Activated CD4-positive, alpha-beta T cell treated with anti-CD3 and anti-CD28 coated beads, Interleukin-2, amount 10 ng/mL, durations not matched to agents 7 days and 5 days (primary cell): Measurements from ENCODE around the gene KCNJ18. TPM values are rescaled to one million over a fixed set of nuclear protein-coding genes. Genes with fewer than 3 reads are reported as not detected.
"Not testable (repeated sequence)": the region's sequence is repeated elsewhere in the genome, so short reads cannot be mapped to it uniquely, and the experiment has no call there.

Experiments
- CTCF ChIA-PET: fragments of 350-600 bp; sonication (Branson Sonifier 250); formaldehyde crosslinking; loops from one replicate; lab custom pipeline; 2021; ENCODE audit warnings: antibody characterized with exemption; lab: Charles Lee
- POLR2A ChIA-PET: fragments of 350-600 bp; sonication (Branson Sonifier 250); formaldehyde crosslinking; loops from one replicate; lab custom pipeline; 2021; ENCODE audit warnings: antibody characterized with exemption; lab: Charles Lee
- DNase-seq: peaks from one replicate; pipeline ENCODE4 v3.0.0-alpha.2; 2020
- H3K27ac Mint-ChIP-seq: one replicate; pipeline ENCODE4 v1.8.0; 2021; ENCODE audit warnings: mild to moderate bottlenecking, moderate library complexity, mixed read lengths
- H3K27me3 Mint-ChIP-seq: one replicate; pipeline ENCODE4 v1.8.0; 2021; ENCODE audit warnings: mixed read lengths
- H3K36me3 Mint-ChIP-seq: one replicate; pipeline ENCODE4 v1.8.0; 2021; ENCODE audit warnings: low read depth, mixed read lengths
- H3K4me1 Mint-ChIP-seq: one replicate; pipeline ENCODE4 v1.8.0; 2021; ENCODE audit warnings: mixed read lengths
- H3K4me3 Mint-ChIP-seq: one replicate; pipeline ENCODE4 v1.8.0; 2021; ENCODE audit warnings: mild to moderate bottlenecking, moderate library complexity, mixed read lengths
- H3K9me3 Mint-ChIP-seq: one replicate; pipeline ENCODE4 v1.8.0; 2021; ENCODE audit warnings: mixed read lengths
- total RNA-seq, 2 experiments: library from RNA; stranded (reverse); gene quantifications; one replicate each; pipeline ENCODE4 v1.2.3, GENCODE V29; 2021

The KCNJ18 gene
- total RNA-seq, 2 experiments from 2014 or later = not detected

GRCh38 chr17:21696842-21697507, 4.7 kb downstream of the KCNJ18 start:
- H3K36me3 Mint-ChIP-seq, H3K4me3 Mint-ChIP-seq, H3K27me3 Mint-ChIP-seq, H3K4me1 Mint-ChIP-seq, H3K9me3 Mint-ChIP-seq, DNase-seq, CTCF ChIA-PET, H3K27ac Mint-ChIP-seq, POLR2A ChIA-PET: not testable (repeated sequence)

GRCh38 chr17:21697508-21697860, 5.2 kb downstream of the KCNJ18 start:
- CTCF ChIA-PET, H3K4me3 Mint-ChIP-seq, H3K4me1 Mint-ChIP-seq, POLR2A ChIA-PET, H3K27me3 Mint-ChIP-seq, H3K36me3 Mint-ChIP-seq, DNase-seq, H3K9me3 Mint-ChIP-seq, H3K27ac Mint-ChIP-seq: not testable (repeated sequence)

GRCh38 chr17:21698437-21699075, 6.2 kb downstream of the KCNJ18 start:
- H3K4me3 Mint-ChIP-seq, H3K36me3 Mint-ChIP-seq, DNase-seq, H3K9me3 Mint-ChIP-seq, H3K4me1 Mint-ChIP-seq, H3K27ac Mint-ChIP-seq, H3K27me3 Mint-ChIP-seq, CTCF ChIA-PET, POLR2A ChIA-PET: not testable (repeated sequence)

GRCh38 chr17:21699124-21699523, 6.8 kb downstream of the KCNJ18 start:
- H3K9me3 Mint-ChIP-seq, CTCF ChIA-PET, DNase-seq, H3K36me3 Mint-ChIP-seq, H3K27me3 Mint-ChIP-seq, POLR2A ChIA-PET, H3K27ac Mint-ChIP-seq, H3K4me3 Mint-ChIP-seq, H3K4me1 Mint-ChIP-seq: not testable (repeated sequence)

GRCh38 chr17:21699573-21700236, 7.4 kb downstream of the KCNJ18 start:
- H3K9me3 Mint-ChIP-seq, POLR2A ChIA-PET, H3K4me1 Mint-ChIP-seq, H3K4me3 Mint-ChIP-seq, H3K27ac Mint-ChIP-seq, H3K27me3 Mint-ChIP-seq, DNase-seq, H3K36me3 Mint-ChIP-seq, CTCF ChIA-PET: not testable (repeated sequence)

GRCh38 chr17:21701090-21701489, 8.8 kb downstream of the KCNJ18 start:
- POLR2A ChIA-PET, H3K27me3 Mint-ChIP-seq, H3K27ac Mint-ChIP-seq, CTCF ChIA-PET, DNase-seq, H3K4me3 Mint-ChIP-seq, H3K9me3 Mint-ChIP-seq, H3K36me3 Mint-ChIP-seq, H3K4me1 Mint-ChIP-seq: not testable (repeated sequence)

GRCh38 chr17:21702029-21702428, 9.7 kb downstream of the KCNJ18 start:
- H3K36me3 Mint-ChIP-seq, H3K4me1 Mint-ChIP-seq, H3K27me3 Mint-ChIP-seq, CTCF ChIA-PET, DNase-seq, H3K27ac Mint-ChIP-seq, POLR2A ChIA-PET, H3K9me3 Mint-ChIP-seq, H3K4me3 Mint-ChIP-seq: not testable (repeated sequence)

- H3K9me3 Mint-ChIP-seq, H3K4me3 Mint-ChIP-seq, CTCF ChIA-PET, H3K36me3 Mint-ChIP-seq, DNase-seq, H3K27me3 Mint-ChIP-seq, H3K4me1 Mint-ChIP-seq, POLR2A ChIA-PET, H3K27ac Mint-ChIP-seq: not testable (repeated sequence)
Observed at GRCh38 chr17:21702521-21702920, 10.2 kb downstream of the KCNJ18 start.

GRCh38 chr17:21702940-21703640, 10.8 kb downstream of the KCNJ18 start:
- DNase-seq, H3K4me3 Mint-ChIP-seq, H3K9me3 Mint-ChIP-seq, H3K4me1 Mint-ChIP-seq, H3K27ac Mint-ChIP-seq, CTCF ChIA-PET, POLR2A ChIA-PET, H3K36me3 Mint-ChIP-seq, H3K27me3 Mint-ChIP-seq: not testable (repeated sequence)

- H3K27ac Mint-ChIP-seq, POLR2A ChIA-PET, H3K4me1 Mint-ChIP-seq, H3K36me3 Mint-ChIP-seq, CTCF ChIA-PET, DNase-seq, H3K9me3 Mint-ChIP-seq, H3K4me3 Mint-ChIP-seq, H3K27me3 Mint-ChIP-seq: not testable (repeated sequence)
Observed at GRCh38 chr17:21703891-21704872, 11.9 kb downstream of the KCNJ18 start.

- Mint-ChIP-seq H3K9me3 (no peaks in the 10 kb centered on the region), H3K27ac (peak overlapping the region; percentile 64), H3K4me3 (no peak overlapping the region), H3K4me1 (no peaks in the 10 kb centered on the region), H3K27me3 (no peaks in the 10 kb centered on the region), H3K36me3 (no peaks in the 10 kb centered on the region)
- POLR2A ChIA-PET = no interaction called here
- DNase-seq = no peak
- CTCF ChIA-PET = no interaction called here
Observed at GRCh38 chr17:21705021-21705601, 12.8 kb downstream of the KCNJ18 start.

- H3K4me3 Mint-ChIP-seq, H3K36me3 Mint-ChIP-seq, CTCF ChIA-PET, DNase-seq, POLR2A ChIA-PET, H3K9me3 Mint-ChIP-seq, H3K27me3 Mint-ChIP-seq, H3K4me1 Mint-ChIP-seq, H3K27ac Mint-ChIP-seq: not testable (repeated sequence)
Observed at GRCh38 chr17:21705746-21706145, 13.4 kb downstream of the KCNJ18 start.
